ENCODE results near the gene FLAD1.

Gene FLAD1

GRCh38 chr1:155015527-155016230, 32.5 kb downstream of the FLAD1 start:
- H3K36me3 ChIP-seq (ENCODE audit: control insufficient read depth in 2 of 2, insufficient read depth in 1 of 2, low read length in 2 of 2), result peaks cover 0 to 37% of the 10 kb centered on the region in 2 experiments; a peak in 1 of 3 replicates
- ChIA-PET POLR2A (interaction anchor here (0.7 to 2.2 kb wide), 2 partner anchors 9 to 61 kb away, joined by 5 to 7 read pairs; partner anchors contain the start of gene PBXIP1), CTCF (interaction anchor here (0.5 to 3.3 kb wide), 10 partner anchors 9 to 152 kb away, joined by 3 to 38 read pairs (median 9); partner anchors contain the start of genes ADAM15, DCST1 and DCST2)
- H3K9me3 ChIP-seq (ENCODE audit: control insufficient read depth, insufficient read depth, low read depth, low read length), result no peaks in the 10 kb centered on the region
- TF ChIP-seq ZFP37 (tag by site-specific recombination; IDR thresholded peaks at IDR 0.05) (no peak), ZEB2 (tag by site-specific recombination; IDR thresholded peaks at IDR 0.05) (no peak), ZNF518A (tag by site-specific recombination; conservative IDR thresholded peaks at IDR 0.05; ENCODE audit: low read depth) (no peak), ZNF600 (tag by site-specific recombination; IDR thresholded peaks at IDR 0.05) (peak; percentile 31; the same call in 1 of the 2 replicates), ZNF701 (tag by site-specific recombination; IDR thresholded peaks at IDR 0.05) (0 out of 2 replicates have a peak, but pooled peaks have one; percentile 74), PATZ1 (tag by site-specific recombination; IDR thresholded peaks at IDR 0.05) (peak; percentile 17; the same call in 1 of the 2 replicates), KLF8 (tag by site-specific recombination; IDR thresholded peaks at IDR 0.05) (no peak), SCRT2 (tag by site-specific recombination; IDR thresholded peaks at IDR 0.05) (no peak)
- H3K4me3 ChIP-seq (ENCODE audit: low read depth, low read length), result no peak overlapping the region
- H3K27ac ChIP-seq (ENCODE audit: extremely low read depth, low read depth, low read length), result no peak overlapping the region
- H3K4me1 ChIP-seq (ENCODE audit: control insufficient read depth, insufficient read depth, low read length), result peaks cover 13% of the 10 kb centered on the region

- ChIA-PET POLR2A (interaction anchor here (0.7 to 2.2 kb wide), 4 partner anchors 10 to 61 kb away, joined by 3 to 8 read pairs (median 6); partner anchors contain the start of gene PBXIP1), CTCF (interaction anchor here (0.6 to 3.3 kb wide), 20 partner anchors 9 to 227 kb away, joined by 3 to 38 read pairs (median 6); partner anchors contain the start of genes ADAM15, DCST1, DCST2 and EFNA3)
- Histone ChIP-seq H3K4me3 (ENCODE audit: low read depth, low read length) (no peak overlapping the region), H3K4me1 (ENCODE audit: control insufficient read depth, insufficient read depth, low read length) (peaks cover 13% of the 10 kb centered on the region), H3K27ac (ENCODE audit: extremely low read depth, low read depth, low read length) (peak overlapping the region; percentile 48; the same call in 1 of the 2 replicates), H3K9me3 (ENCODE audit: control insufficient read depth, insufficient read depth, low read depth, low read length) (no peaks in the 10 kb centered on the region), H3K36me3 (ENCODE audit: control insufficient read depth in 2 of 2, insufficient read depth in 1 of 2, low read length in 2 of 2) (peaks cover 0 to 35% of the 10 kb centered on the region in 2 experiments; a peak in 1 of 3 replicates)
- TF ChIP-seq GLIS2 (tag by site-specific recombination; IDR thresholded peaks at IDR 0.05) (peak; percentile 65), ZIC2 (tag by site-specific recombination; IDR thresholded peaks at IDR 0.05) (no peak), ZNF600 (tag by site-specific recombination; IDR thresholded peaks at IDR 0.05) (0 out of 2 replicates have a peak, but pooled peaks have one; percentile 6), ZNF629 (tag by site-specific recombination; IDR thresholded peaks at IDR 0.05) (no peak), ZNF513 (tag by site-specific recombination; IDR thresholded peaks at IDR 0.05) (0 out of 2 replicates have a peak, but pooled peaks have one; percentile 12), ZNF768 (tag by site-specific recombination; IDR thresholded peaks at IDR 0.05) (no peak), HIC1 (tag by site-specific recombination; IDR thresholded peaks at IDR 0.05) (peak; percentile 83)
Observed at GRCh38 chr1:155016231-155016831, 33.2 kb downstream of the FLAD1 start.

Data from HEK293 (cell line).